Epithelial cell of proximal tubule (primary cell): ENCODE measurements around the gene PTGR3. TPM values are rescaled to one million over a fixed set of nuclear protein-coding genes. Genes with fewer than 3 reads are reported as not detected.

Experiments used
- DNase-seq: peaks from one replicate; pipeline ENCODE4 v3.0.0-alpha.2; 2011; ENCODE audit warnings: low read depth
- H3K4me3 ChIP-seq: 2 replicates; pipeline ENCODE4 v1.5.1; 2011; ENCODE audit warnings: low read depth, mild to moderate bottlenecking, low read length
- CTCF ChIP-seq: conservative IDR thresholded peaks from 2 replicates; pipeline ENCODE4 v1.5.1; 2012; ENCODE audit warnings: low read depth, mild to moderate bottlenecking, low read length
- total RNA-seq: library from RNA; depleted of rRNA; stranded (reverse); fragments of >200 nt; gene quantifications from 2 replicates; pipeline ENCODE4 v1.2.3, GENCODE V29; 2015

Gene PTGR3
- total RNA-seq, 1 donor from 2014 or later: 7.8 TPM

GRCh38 chr18:75216212-75216910, 7.4 kb upstream of the PTGR3 start:
- H3K4me3 ChIP-seq: peak overlapping the region; percentile 24
- DNase-seq: no peak
- TF ChIP-seq CTCF: no peak

- no peak overlapping the region for H3K4me3 ChIP-seq
- no peak for TF ChIP-seq CTCF
- no peak for DNase-seq
Measured at GRCh38 chr18:75215663-75216062, 6.7 kb upstream of the PTGR3 start.

- H3K4me3 ChIP-seq: peak overlapping the region; percentile 8
- TF ChIP-seq CTCF: no peak
- DNase-seq: no peak
Measured at GRCh38 chr18:75214766-75215510, 6.0 kb upstream of the PTGR3 start.

GRCh38 chr18:75214332-75214690, 5.4 kb upstream of the PTGR3 start:
- peak overlapping the region; percentile 68 for H3K4me3 ChIP-seq
- DNase-seq: no peak
- TF ChIP-seq CTCF: no peak

GRCh38 chr18:75213611-75214331, 4.8 kb upstream of the PTGR3 start:
- DNase-seq: no peak
- TF ChIP-seq CTCF: no peak
- H3K4me3 ChIP-seq: peak overlapping the region; percentile 68

- no peak for TF ChIP-seq CTCF
- DNase-seq: no peak
Measured at GRCh38 chr18:75212751-75213090, 3.8 kb upstream of the PTGR3 start.

More at GRCh38 chr18:75212751-75213090, 3.8 kb upstream of the PTGR3 start:
- H3K4me3 ChIP-seq: peak overlapping the region; percentile 68
